Activated T-cell treated with anti-CD3 and anti-CD28 coated beads, Interleukin-2, amount 50 U/mL, for 24 hours (primary cell): Measurements from ENCODE around the gene UVSSA.
"Not testable (repeated sequence)": the region's sequence is repeated elsewhere in the genome, so short reads cannot be mapped to it uniquely, and the experiment has no call there.

Experiments
- DNase-seq: peaks from one replicate; pipeline ENCODE4 v3.0.0-alpha.2; 2020
- H3K27ac Mint-ChIP-seq: 2 replicates; pipeline ENCODE4 v1.8.0; 2020; ENCODE audit warnings: mild to moderate bottlenecking, mixed read lengths
- H3K27me3 Mint-ChIP-seq: 2 replicates; pipeline ENCODE4 v1.8.0; 2020; ENCODE audit warnings: mixed read lengths
- H3K36me3 Mint-ChIP-seq: 2 replicates; pipeline ENCODE4 v1.8.0; 2020; ENCODE audit warnings: low read depth, mixed read lengths
- H3K4me1 Mint-ChIP-seq: 2 replicates; pipeline ENCODE4 v1.8.0; 2020; ENCODE audit warnings: low read depth, mixed read lengths
- H3K4me3 Mint-ChIP-seq: 2 replicates; pipeline ENCODE4 v1.8.0; 2020; ENCODE audit warnings: mild to moderate bottlenecking, moderate library complexity, mixed read lengths
- H3K9me3 Mint-ChIP-seq: 2 replicates; pipeline ENCODE4 v1.8.0; 2020; ENCODE audit warnings: mixed read lengths

The UVSSA gene

GRCh38 chr4:1418494-1419285, 71.7 kb downstream of the UVSSA start:
- H3K27ac Mint-ChIP-seq, result no peak overlapping the region
- H3K4me3 Mint-ChIP-seq, result no peak overlapping the region
- H3K27me3 Mint-ChIP-seq, result peaks cover 59% of the 10 kb centered on the region
- no peak for DNase-seq
- no peaks in the 10 kb centered on the region for H3K36me3 Mint-ChIP-seq
- H3K4me1 Mint-ChIP-seq, result peaks cover 3% of the 10 kb centered on the region
- no peaks in the 10 kb centered on the region for H3K9me3 Mint-ChIP-seq

- Mint-ChIP-seq H3K4me1 (peaks cover 3% of the 10 kb centered on the region), H3K36me3 (no peaks in the 10 kb centered on the region), H3K27me3 (peaks cover 62% of the 10 kb centered on the region), H3K4me3 (no peak overlapping the region), H3K27ac (no peak overlapping the region), H3K9me3 (no peaks in the 10 kb centered on the region)
- DNase-seq, result no peak
These were observed 72.7 kb downstream of the UVSSA start for GRCh38 chr4:1419708-1420107.

DNA sequence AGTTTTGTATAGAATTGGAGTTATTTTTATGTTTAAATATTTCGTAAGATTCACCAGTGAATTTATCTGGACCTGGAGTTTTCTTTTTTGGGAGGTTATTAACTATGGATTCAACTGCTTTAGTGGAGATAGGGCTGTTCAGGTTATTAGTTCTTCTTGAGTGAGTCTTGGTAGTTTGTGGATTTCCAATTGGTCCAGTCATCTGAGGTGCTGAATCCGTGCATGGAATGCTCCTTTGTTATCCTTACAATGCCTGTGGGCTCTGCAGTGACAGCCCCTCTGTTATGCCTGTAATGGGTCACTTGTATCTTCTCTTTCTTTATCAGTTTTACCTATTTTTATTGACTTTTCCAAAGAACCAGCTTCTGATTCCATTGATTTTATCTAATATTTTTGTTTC, 74.6 kb downstream of the UVSSA start:
- Mint-ChIP-seq H3K36me3 (no peaks in the 10 kb centered on the region), H3K4me3 (no peak overlapping the region), H3K4me1 (no peaks in the 10 kb centered on the region), H3K9me3 (no peaks in the 10 kb centered on the region), H3K27me3 (peaks cover 52% of the 10 kb centered on the region), H3K27ac (no peak overlapping the region)
- DNase-seq, result no peak

DNA sequence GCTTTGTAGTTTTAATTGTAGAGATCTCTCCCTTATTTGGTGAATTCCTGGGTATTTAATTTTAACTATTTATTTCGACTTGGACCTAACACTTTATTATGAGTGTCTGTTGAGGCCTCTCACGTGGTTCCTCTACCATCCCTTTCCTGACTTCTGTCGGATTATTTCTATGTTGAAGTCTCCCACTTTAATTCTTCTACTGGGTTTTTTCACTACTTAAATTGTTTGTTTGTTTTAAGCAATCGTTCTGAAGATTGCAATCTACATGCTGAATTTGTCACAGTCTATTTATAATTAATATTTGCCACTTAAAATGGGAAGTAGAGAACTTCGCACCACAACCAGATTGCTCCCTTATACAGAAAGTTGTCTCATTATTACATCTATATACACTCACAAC, 80.0 kb downstream of the UVSSA start:
- H3K4me3 Mint-ChIP-seq, result no peak overlapping the region
- no peaks in the 10 kb centered on the region for H3K9me3 Mint-ChIP-seq
- no peaks in the 10 kb centered on the region for H3K4me1 Mint-ChIP-seq
- peaks cover 19% of the 10 kb centered on the region for H3K27me3 Mint-ChIP-seq
- no peak for DNase-seq
- no peaks in the 10 kb centered on the region for H3K36me3 Mint-ChIP-seq
- no peak overlapping the region for H3K27ac Mint-ChIP-seq

DNA sequence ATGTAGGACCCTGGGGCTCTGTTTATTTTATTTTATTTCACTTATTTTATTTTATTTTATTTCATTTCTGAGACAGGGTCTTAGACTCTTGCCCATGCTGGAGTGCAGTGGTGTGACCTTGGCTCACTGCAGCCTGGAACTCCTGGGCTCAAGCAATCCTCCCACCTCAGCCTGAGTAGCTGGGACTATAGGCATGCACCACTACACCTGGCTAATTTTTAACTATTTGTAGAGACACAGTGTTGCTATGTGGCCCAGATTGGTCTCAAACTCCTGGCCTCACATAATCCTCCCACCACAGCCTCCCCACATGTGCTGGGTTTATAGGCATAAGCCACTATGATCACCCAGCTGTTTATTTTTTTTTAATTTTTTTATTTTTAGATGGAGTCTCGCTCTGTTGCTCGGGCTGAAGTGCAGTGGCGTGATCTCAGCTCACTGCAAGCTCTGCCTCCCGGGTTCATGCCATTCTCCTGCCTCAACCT, 96.7 kb downstream of the UVSSA start:
- not testable (repeated sequence) for H3K27ac Mint-ChIP-seq, H3K4me1 Mint-ChIP-seq, DNase-seq, H3K9me3 Mint-ChIP-seq, H3K4me3 Mint-ChIP-seq, H3K36me3 Mint-ChIP-seq
- H3K27me3 Mint-ChIP-seq, result peaks cover 31% of the 10 kb centered on the region
